Measurements from ENCODE around the gene SH2D3A. TPM values are rescaled to one million over a fixed set of nuclear protein-coding genes. Genes with fewer than 3 reads are reported as not detected.
"Not testable (repeated sequence)": the region's sequence is repeated elsewhere in the genome, so short reads cannot be mapped to it uniquely, and the experiment has no call there.

Gene SH2D3A
- polyA plus RNA-seq, 2 donors: 29.6 to 48.7 TPM

DNA sequence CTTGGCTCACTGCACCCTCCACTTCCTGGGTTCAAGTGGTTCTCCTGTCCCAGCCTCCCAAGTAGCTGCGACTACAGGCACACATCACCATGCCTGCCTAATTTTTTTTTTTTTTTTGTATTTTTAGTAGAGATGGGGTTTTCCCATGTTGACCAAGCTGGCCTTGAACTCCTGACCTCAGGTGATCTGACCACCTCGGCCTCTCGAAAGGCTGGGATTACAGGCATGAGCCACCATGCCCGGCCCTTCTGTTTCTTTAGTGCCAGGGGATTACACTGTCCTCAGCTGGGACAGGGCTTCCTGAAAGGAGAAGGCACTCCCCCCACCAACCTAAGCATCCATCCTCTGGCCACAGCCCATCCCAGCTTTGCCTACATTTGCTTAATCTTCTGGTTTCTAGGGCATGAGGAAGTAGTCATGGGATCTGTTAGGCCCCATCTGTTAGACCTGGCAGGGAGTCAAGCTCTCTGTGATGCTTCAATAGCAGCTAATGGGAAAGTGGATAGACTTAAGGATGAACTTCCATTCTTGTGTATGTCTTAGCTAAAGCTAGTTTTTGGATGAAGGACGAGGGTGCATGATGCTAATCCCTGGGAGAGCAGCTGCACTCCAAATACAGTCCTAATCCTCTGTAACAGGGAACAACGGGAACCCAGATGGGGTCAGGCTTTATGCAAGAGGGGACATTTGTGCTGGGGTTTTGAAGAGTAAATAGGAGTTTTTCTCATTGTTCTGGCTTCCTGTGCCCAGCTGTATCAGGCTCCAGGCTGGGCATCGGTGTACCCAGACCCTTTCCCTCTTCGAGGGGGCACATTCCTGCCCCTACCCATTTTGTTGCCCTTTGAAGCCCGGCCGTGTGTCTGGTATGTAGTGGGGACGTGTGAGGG, 7.8 kb upstream of the SH2D3A start:
- Histone ChIP-seq H3K9me3 (ENCODE audit: control insufficient read depth in 2 of 2, insufficient read depth in 1 of 2, low read depth in 1 of 2, low read length in 1 of 2) (no peaks in the 10 kb centered on the region), H3K4me3 (ENCODE audit: low read depth in 1 of 2, low read length in 2 of 2) (no peak overlapping the region), H3K27ac (ENCODE audit: low read depth in 2 of 2, low read length in 1 of 2) (no peak overlapping the region), H3K4me1 (ENCODE audit: control insufficient read depth in 2 of 2, insufficient read depth in 2 of 2, low read length in 1 of 2) (no peaks in the 10 kb centered on the region), H3K36me3 (ENCODE audit: control insufficient read depth in 2 of 2, insufficient read depth in 2 of 2, low read length in 1 of 2) (no peaks in the 10 kb centered on the region), H3K27me3 (ENCODE audit: control insufficient read depth in 1 of 2, insufficient read depth in 2 of 2, low read length in 2 of 2) (no peaks in the 10 kb centered on the region)
- WGBS, 2 donors: 67% methylated on average over 11 of the region's 11 CpGs

- Histone ChIP-seq H3K9me3 (ENCODE audit: control insufficient read depth in 2 of 2, insufficient read depth in 1 of 2, low read depth in 1 of 2, low read length in 1 of 2) (no peaks in the 10 kb centered on the region), H3K4me3 (ENCODE audit: low read depth in 1 of 2, low read length in 2 of 2) (peak overlapping the region; percentile 26 to 58), H3K4me1 (ENCODE audit: control insufficient read depth in 2 of 2, insufficient read depth in 2 of 2, low read length in 1 of 2) (no peaks in the 10 kb centered on the region), H3K36me3 (ENCODE audit: control insufficient read depth in 2 of 2, insufficient read depth in 2 of 2, low read length in 1 of 2) (no peaks in the 10 kb centered on the region), H3K27me3 (ENCODE audit: control insufficient read depth in 1 of 2, insufficient read depth in 2 of 2, low read length in 2 of 2) (no peaks in the 10 kb centered on the region), H3K27ac (ENCODE audit: low read depth in 2 of 2, low read length in 1 of 2) (no peak overlapping the region)
- 41 to 53% methylated on average over 8 of the region's 8 CpGs for WGBS, 2 donors
These were observed 6.2 kb upstream of the SH2D3A start for GRCh38 chr19:6773323-6773931.

GRCh38 chr19:6772866-6773322, 5.7 kb upstream of the SH2D3A start:
- Histone ChIP-seq H3K36me3 (ENCODE audit: control insufficient read depth in 2 of 2, insufficient read depth in 2 of 2, low read length in 1 of 2) (no peaks in the 10 kb centered on the region), H3K4me1 (ENCODE audit: control insufficient read depth in 2 of 2, insufficient read depth in 2 of 2, low read length in 1 of 2) (no peaks in the 10 kb centered on the region), H3K27me3 (ENCODE audit: control insufficient read depth in 1 of 2, insufficient read depth in 2 of 2, low read length in 2 of 2) (no peaks in the 10 kb centered on the region), H3K27ac (ENCODE audit: low read depth in 2 of 2, low read length in 1 of 2) (no peak overlapping the region), H3K9me3 (ENCODE audit: control insufficient read depth in 2 of 2, insufficient read depth in 1 of 2, low read depth in 1 of 2, low read length in 1 of 2) (no peaks in the 10 kb centered on the region), H3K4me3 (ENCODE audit: low read depth in 1 of 2, low read length in 2 of 2) (peak overlapping the region; percentile 26 to 58)
- WGBS, 2 donors: 52 to 64% methylated on average over 12 to 14 of the region's 14 CpGs

GRCh38 chr19:6772028-6772865, 5.0 kb upstream of the SH2D3A start, which contains the start of gene VAV1:
Gene VAV1, plus strand, starts transcription at chr19:6772708. Its CDS starts 100 bp downstream, at chr19:6772808.
- H3K36me3 ChIP-seq (ENCODE audit: control insufficient read depth in 2 of 2, insufficient read depth in 2 of 2, low read length in 1 of 2): no peaks in the 10 kb centered on the region
- H3K9me3 ChIP-seq (ENCODE audit: control insufficient read depth in 2 of 2, insufficient read depth in 1 of 2, low read depth in 1 of 2, low read length in 1 of 2): no peaks in the 10 kb centered on the region
- H3K27me3 ChIP-seq (ENCODE audit: control insufficient read depth in 1 of 2, insufficient read depth in 2 of 2, low read length in 2 of 2): no peaks in the 10 kb centered on the region
- WGBS, 2 donors: 38 to 41% methylated on average over 24 to 25 of the region's 25 CpGs
- H3K4me1 ChIP-seq (ENCODE audit: control insufficient read depth in 2 of 2, insufficient read depth in 2 of 2, low read length in 1 of 2): peaks cover 0 to 3% of the 10 kb centered on the region in 2 donors
- H3K27ac ChIP-seq (ENCODE audit: low read depth in 2 of 2, low read length in 1 of 2): no peak within 1 kb of the TSS
- H3K4me3 ChIP-seq (ENCODE audit: low read depth in 1 of 2, low read length in 2 of 2): peak within 1 kb of the TSS; percentile 26 to 58

GRCh38 chr19:6771648-6772027, 4.4 kb upstream of the SH2D3A start:
- not testable (repeated sequence) for H3K27me3 ChIP-seq (ENCODE audit: control insufficient read depth in 1 of 2, insufficient read depth in 2 of 2, low read length in 2 of 2); H3K4me3 ChIP-seq (ENCODE audit: low read depth in 1 of 2, low read length in 2 of 2); H3K36me3 ChIP-seq (ENCODE audit: control insufficient read depth in 2 of 2, insufficient read depth in 2 of 2, low read length in 1 of 2); H3K4me1 ChIP-seq (ENCODE audit: control insufficient read depth in 2 of 2, insufficient read depth in 2 of 2, low read length in 1 of 2); H3K27ac ChIP-seq (ENCODE audit: low read depth in 2 of 2, low read length in 1 of 2); H3K9me3 ChIP-seq (ENCODE audit: control insufficient read depth in 2 of 2, insufficient read depth in 1 of 2, low read depth in 1 of 2, low read length in 1 of 2)
- 87 to 94% methylated on average over 7 of the region's 7 CpGs for WGBS, 2 donors

GRCh38 chr19:6769006-6769619, 1.9 kb upstream of the SH2D3A start:
- WGBS, 2 donors: 57 to 61% methylated on average over 11 of the region's 11 CpGs

DNA sequence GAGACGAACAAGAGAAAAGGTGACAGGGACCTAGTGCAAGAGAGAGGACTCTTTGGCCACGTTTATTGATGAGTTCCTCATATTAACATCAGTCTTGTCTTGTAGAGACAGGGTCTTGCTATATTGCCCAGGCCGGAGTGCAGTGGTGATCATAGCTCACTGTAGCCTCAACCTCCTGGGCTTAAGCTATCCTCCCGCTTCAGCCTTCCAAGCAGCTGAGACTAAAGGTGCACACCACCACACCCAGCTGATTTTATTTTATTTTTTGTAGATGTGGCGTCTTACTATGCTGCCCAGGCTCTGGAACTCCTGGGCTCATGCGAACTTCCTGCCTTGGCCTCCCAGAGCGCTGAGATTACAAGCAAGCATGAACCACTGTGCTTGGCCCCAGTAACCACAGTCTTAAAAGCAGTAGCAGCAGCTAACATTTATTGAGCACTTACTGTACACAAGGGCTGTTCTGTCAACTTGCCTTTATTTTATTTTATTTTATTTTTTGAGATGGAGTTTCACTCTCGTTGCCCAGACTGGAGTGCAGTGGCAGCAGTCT, 1.1 kb upstream of the SH2D3A start:
- Histone ChIP-seq H3K27ac (ENCODE audit: low read depth in 2 of 2, low read length in 1 of 2) (peak overlapping the region; percentile 52 to 77), H3K27me3 (ENCODE audit: control insufficient read depth in 1 of 2, insufficient read depth in 2 of 2, low read length in 2 of 2) (no peaks in the 10 kb centered on the region), H3K4me1 (ENCODE audit: control insufficient read depth in 2 of 2, insufficient read depth in 2 of 2, low read length in 1 of 2) (peaks cover 3% of the 10 kb centered on the region in 2 donors), H3K9me3 (ENCODE audit: control insufficient read depth in 2 of 2, insufficient read depth in 1 of 2, low read depth in 1 of 2, low read length in 1 of 2) (no peaks in the 10 kb centered on the region), H3K4me3 (ENCODE audit: low read depth in 1 of 2, low read length in 2 of 2) (no peak overlapping the region), H3K36me3 (ENCODE audit: control insufficient read depth in 2 of 2, insufficient read depth in 2 of 2, low read length in 1 of 2) (peaks cover 0 to 2% of the 10 kb centered on the region in 2 donors)
- 49 to 65% methylated on average over 7 to 8 of the region's 8 CpGs for WGBS, 2 donors

More at GRCh38 chr19:6769006-6769619, 1.9 kb upstream of the SH2D3A start:
- no peak overlapping the region for H3K27ac ChIP-seq (ENCODE audit: low read depth in 2 of 2, low read length in 1 of 2)
- H3K27me3 ChIP-seq (ENCODE audit: control insufficient read depth in 1 of 2, insufficient read depth in 2 of 2, low read length in 2 of 2): no peaks in the 10 kb centered on the region
- H3K4me3 ChIP-seq (ENCODE audit: low read depth in 1 of 2, low read length in 2 of 2): no peak overlapping the region
- H3K4me1 ChIP-seq (ENCODE audit: control insufficient read depth in 2 of 2, insufficient read depth in 2 of 2, low read length in 1 of 2): peaks cover 3% of the 10 kb centered on the region in 2 donors
- no peaks in the 10 kb centered on the region for H3K36me3 ChIP-seq (ENCODE audit: control insufficient read depth in 2 of 2, insufficient read depth in 2 of 2, low read length in 1 of 2)
- no peaks in the 10 kb centered on the region for H3K9me3 ChIP-seq (ENCODE audit: control insufficient read depth in 2 of 2, insufficient read depth in 1 of 2, low read depth in 1 of 2, low read length in 1 of 2)

DNA sequence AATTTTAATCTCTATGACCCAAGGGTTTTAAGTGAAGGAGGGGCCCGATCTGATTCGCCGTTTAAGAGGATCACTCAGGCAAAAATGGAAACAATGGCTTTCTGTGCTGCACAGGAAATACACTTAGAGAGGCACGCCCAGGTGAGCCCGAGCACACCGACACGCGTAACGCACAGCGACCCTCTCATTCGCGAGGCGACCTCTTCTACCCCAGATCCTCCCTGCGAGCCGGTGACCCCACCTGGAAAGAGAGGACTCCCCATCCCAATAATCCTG, 216 bp downstream of the SH2D3A start:
- Histone ChIP-seq H3K4me3 (ENCODE audit: low read depth in 1 of 2, low read length in 2 of 2) (peak overlapping the region; percentile 60 to 64), H3K27ac (ENCODE audit: low read depth in 2 of 2, low read length in 1 of 2) (peak overlapping the region; percentile 91 to 98), H3K36me3 (ENCODE audit: control insufficient read depth in 2 of 2, insufficient read depth in 2 of 2, low read length in 1 of 2) (peaks cover 0 to 2% of the 10 kb centered on the region in 2 donors), H3K9me3 (ENCODE audit: control insufficient read depth in 2 of 2, insufficient read depth in 1 of 2, low read depth in 1 of 2, low read length in 1 of 2) (no peaks in the 10 kb centered on the region), H3K4me1 (ENCODE audit: control insufficient read depth in 2 of 2, insufficient read depth in 2 of 2, low read length in 1 of 2) (peaks cover 3% of the 10 kb centered on the region in 2 donors), H3K27me3 (ENCODE audit: control insufficient read depth in 1 of 2, insufficient read depth in 2 of 2, low read length in 2 of 2) (no peaks in the 10 kb centered on the region)
- WGBS, 2 donors: 2% methylated on average over 15 of the region's 15 CpGs

Data from esophagus (tissue), 2 donors.